CD4-positive, alpha-beta T cell (primary cell): ENCODE data around the gene SLCO1B3. TPM values are rescaled to one million over a fixed set of nuclear protein-coding genes. Genes with fewer than 3 reads are reported as not detected.

Experiments used
- ATAC-seq: fragments of 200-7000 bp; cut with Tn5 transposase; one replicate; pipeline ENCODE4 v1.10.0; 2022; ENCODE audit warnings: mild to moderate bottlenecking; ENCODE audit not compliant: poor library complexity
- CTCF ChIA-PET: fragments of 350-600 bp; sonication (Branson Sonifier 250); formaldehyde crosslinking; loops from one replicate; lab custom pipeline; 2021; ENCODE audit warnings: antibody characterized with exemption, inconsistent platforms; lab: Charles Lee
- POLR2A ChIA-PET: fragments of 350-600 bp; sonication (Branson Sonifier 250); formaldehyde crosslinking; loops from one replicate; lab custom pipeline; 2021; ENCODE audit warnings: antibody characterized with exemption, inconsistent platforms; lab: Charles Lee
- DNase-seq, 14 experiments: peaks; one replicate each; pipeline ENCODE4 v3.0.0-alpha.2; 2013 to 2020; ENCODE audit warnings: mixed read lengths in 2 of 14
- H3K27ac ChIP-seq, 2 donors: one replicate each; pipeline versions ENCODE4 v1.5.1 to v1.7.0; 2013; ENCODE audit warnings: low read length in 2 of 2, low read depth in 1 of 2, mild to moderate bottlenecking in 1 of 2
- H3K27me3 ChIP-seq, 2 experiments: 1 replicate in 1 of 2; 2 replicates in 1 of 2; pipeline versions ENCODE4 v1.6.1 to v1.7.0; 2013; ENCODE audit warnings: low read length in 2 of 2, control low read depth in 1 of 2, mild to moderate bottlenecking in 1 of 2, moderate library complexity in 1 of 2; ENCODE audit not compliant: insufficient read depth in 2 of 2, control insufficient read depth in 1 of 2
- H3K36me3 ChIP-seq: one replicate; pipeline ENCODE4 v1.6.1; 2013; ENCODE audit warnings: low read length, control low read depth; ENCODE audit not compliant: insufficient read depth
- H3K4me1 ChIP-seq: one replicate; pipeline ENCODE4 v1.6.1; 2013; ENCODE audit warnings: low read length, control low read depth; ENCODE audit not compliant: insufficient read depth
- H3K4me3 ChIP-seq: one replicate; pipeline ENCODE4 v1.5.1; 2013; ENCODE audit warnings: mild to moderate bottlenecking, low read length, moderate library complexity
- H3K9me3 ChIP-seq, 2 experiments: 1 replicate in 1 of 2; 2 replicates in 1 of 2; pipeline versions ENCODE4 v1.6.1 to v1.7.0; 2013; ENCODE audit warnings: low read length in 2 of 2, mild to moderate bottlenecking in 2 of 2, control low read depth in 1 of 2, moderate library complexity in 1 of 2; ENCODE audit not compliant: control insufficient read depth in 1 of 2, insufficient read depth in 1 of 2
- H3K27ac Mint-ChIP-seq: one replicate; pipeline ENCODE4 v1.8.0; 2020; ENCODE audit warnings: mixed read lengths
- H3K27me3 Mint-ChIP-seq: one replicate; pipeline ENCODE4 v1.8.0; 2021; ENCODE audit warnings: mixed read lengths
- H3K36me3 Mint-ChIP-seq: one replicate; pipeline ENCODE4 v1.8.0; 2021; ENCODE audit warnings: low read depth, mixed read lengths
- H3K4me1 Mint-ChIP-seq: one replicate; pipeline ENCODE4 v1.8.0; 2021; ENCODE audit warnings: low read depth, mixed read lengths
- H3K4me3 Mint-ChIP-seq: one replicate; pipeline ENCODE4 v1.8.0; 2020; ENCODE audit warnings: mild to moderate bottlenecking, mixed read lengths
- H3K9me3 Mint-ChIP-seq: one replicate; pipeline ENCODE4 v1.8.0; 2020; ENCODE audit warnings: mixed read lengths
- intact Hi-C, 2 experiments: fragments of 100-400 bp; cut with DNase I in 1 of 2; cut with micrococcal nuclease in 1 of 2; formaldehyde crosslinking; loops; one replicate each; pipeline versions ENCODE4 v1.15.1 to v1.9.0; 2023 to 2025; cut with DNase I, micrococcal nuclease
- total RNA-seq, 174 experiments: library from RNA in 2 of 174; stranded (reverse) in 2 of 174; gene quantifications; one replicate each; pipeline ENCODE4 v1.2.3 and lab custom pipeline; 2021 to 2026
- TF ChIP-seq, protein P1 (sequence below): fragments of 200-600 bp; IDR thresholded peaks from one replicate; pipeline ENCODE4 v1.8.0; 2022; ENCODE audit warnings: antibody characterized with exemption, mild to moderate bottlenecking

Gene SLCO1B3
- total RNA-seq, 2 experiments from 2014 or later: not detected

DNA sequence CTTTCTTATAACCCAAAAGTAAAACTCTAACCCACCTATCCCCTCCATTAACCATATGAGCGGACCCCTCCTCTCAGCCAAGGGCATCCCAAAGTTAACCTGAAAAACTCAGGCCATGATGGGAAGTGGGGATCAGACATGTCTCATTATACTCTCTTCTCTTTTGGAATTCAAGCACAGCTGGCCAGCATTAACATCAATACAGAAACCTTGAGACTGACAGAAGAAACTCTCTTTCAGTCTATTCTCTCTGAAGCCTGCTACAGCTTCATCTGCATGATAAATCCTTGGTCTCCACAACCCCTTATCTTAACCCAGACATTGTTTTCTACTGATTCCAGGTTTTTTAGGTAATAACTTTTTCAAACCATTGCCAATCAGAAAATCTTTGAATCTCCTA is 17.5 kb upstream of the SLCO1B3 start:
- Mint-ChIP-seq H3K4me1 (no peaks in the 10 kb centered on the region), H3K36me3 (no peaks in the 10 kb centered on the region), H3K4me3 (no peak overlapping the region), H3K9me3 (no peaks in the 10 kb centered on the region), H3K27ac (no peak overlapping the region), H3K27me3 (no peaks in the 10 kb centered on the region)
- Histone ChIP-seq H3K4me1 (no peaks in the 10 kb centered on the region), H3K27me3 (no peaks in the 10 kb centered on the region), H3K36me3 (no peaks in the 10 kb centered on the region), H3K9me3 (no peaks in the 10 kb centered on the region), H3K27ac (no peak overlapping the region), H3K4me3 (no peak overlapping the region)
- CTCF ChIA-PET: no interaction called here
- intact Hi-C loops: no loop called here
- POLR2A ChIA-PET: no interaction called here
- TF ChIP-seq, protein P1, sequence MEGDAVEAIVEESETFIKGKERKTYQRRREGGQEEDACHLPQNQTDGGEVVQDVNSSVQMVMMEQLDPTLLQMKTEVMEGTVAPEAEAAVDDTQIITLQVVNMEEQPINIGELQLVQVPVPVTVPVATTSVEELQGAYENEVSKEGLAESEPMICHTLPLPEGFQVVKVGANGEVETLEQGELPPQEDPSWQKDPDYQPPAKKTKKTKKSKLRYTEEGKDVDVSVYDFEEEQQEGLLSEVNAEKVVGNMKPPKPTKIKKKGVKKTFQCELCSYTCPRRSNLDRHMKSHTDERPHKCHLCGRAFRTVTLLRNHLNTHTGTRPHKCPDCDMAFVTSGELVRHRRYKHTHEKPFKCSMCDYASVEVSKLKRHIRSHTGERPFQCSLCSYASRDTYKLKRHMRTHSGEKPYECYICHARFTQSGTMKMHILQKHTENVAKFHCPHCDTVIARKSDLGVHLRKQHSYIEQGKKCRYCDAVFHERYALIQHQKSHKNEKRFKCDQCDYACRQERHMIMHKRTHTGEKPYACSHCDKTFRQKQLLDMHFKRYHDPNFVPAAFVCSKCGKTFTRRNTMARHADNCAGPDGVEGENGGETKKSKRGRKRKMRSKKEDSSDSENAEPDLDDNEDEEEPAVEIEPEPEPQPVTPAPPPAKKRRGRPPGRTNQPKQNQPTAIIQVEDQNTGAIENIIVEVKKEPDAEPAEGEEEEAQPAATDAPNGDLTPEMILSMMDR: no peak
- ATAC-seq: no peak
- no peak for DNase-seq

DNA sequence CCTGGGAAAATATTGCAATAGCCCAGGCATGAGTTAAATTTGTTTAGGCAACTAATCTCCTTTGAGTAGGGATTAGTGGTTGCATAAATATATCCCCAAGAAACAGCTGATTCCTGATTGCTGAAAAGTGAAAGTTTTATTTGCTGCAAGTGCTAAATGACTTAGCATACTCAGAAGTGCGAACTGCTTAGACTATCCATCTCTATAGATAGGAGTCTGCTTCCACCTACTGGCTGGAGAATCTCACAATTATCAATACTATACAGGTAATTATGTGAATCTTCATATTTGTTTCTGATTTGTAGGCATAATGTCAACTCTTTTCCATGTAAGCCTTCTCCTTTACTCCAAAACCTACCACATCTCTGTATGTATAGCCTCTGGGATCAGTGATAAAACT is 12.0 kb upstream of the SLCO1B3 start:
- DNase-seq (no peak), ATAC-seq (no peak)
- H3K4me3 Mint-ChIP-seq: no peak overlapping the region
- ChIA-PET POLR2A (no interaction called here), CTCF (no interaction called here)
- no peaks in the 10 kb centered on the region for H3K9me3 Mint-ChIP-seq
- intact Hi-C loops: no loop called here
- H3K27ac Mint-ChIP-seq: no peak overlapping the region
- Histone ChIP-seq H3K9me3 (no peaks in the 10 kb centered on the region), H3K4me1 (no peaks in the 10 kb centered on the region), H3K4me3 (no peak overlapping the region), H3K27ac (no peak overlapping the region), H3K27me3 (no peaks in the 10 kb centered on the region), H3K36me3 (no peaks in the 10 kb centered on the region)
- H3K4me1 Mint-ChIP-seq: no peaks in the 10 kb centered on the region
- TF ChIP-seq, protein P1: no peak
- no peaks in the 10 kb centered on the region for H3K36me3 Mint-ChIP-seq
- H3K27me3 Mint-ChIP-seq: no peaks in the 10 kb centered on the region

DNA sequence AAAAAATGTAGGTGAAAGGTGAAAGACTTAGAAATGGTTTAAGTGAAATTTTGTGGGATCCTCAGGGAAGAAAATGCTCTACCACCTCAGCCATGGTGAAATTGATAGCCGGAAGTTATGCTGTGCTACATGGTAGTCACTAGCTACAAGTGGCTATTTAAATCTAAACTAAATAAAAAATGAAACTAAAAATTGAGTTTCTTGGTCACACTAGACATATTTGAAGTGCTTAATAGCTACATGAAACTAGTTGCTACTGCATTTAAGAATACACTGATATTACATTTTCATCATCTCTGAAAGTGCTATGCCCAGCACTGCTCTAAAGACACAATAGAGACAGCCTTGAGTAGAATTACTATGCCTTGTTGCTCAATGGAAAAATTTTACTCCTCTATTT is 10.3 kb upstream of the SLCO1B3 start:
- Mint-ChIP-seq H3K36me3 (no peaks in the 10 kb centered on the region), H3K27me3 (no peaks in the 10 kb centered on the region), H3K4me1 (no peaks in the 10 kb centered on the region), H3K4me3 (no peak overlapping the region), H3K27ac (no peak overlapping the region), H3K9me3 (no peaks in the 10 kb centered on the region)
- CTCF ChIA-PET: no interaction called here
- no peaks in the 10 kb centered on the region for H3K36me3 ChIP-seq
- H3K4me3 ChIP-seq: no peak overlapping the region
- TF ChIP-seq, protein P1: no peak
- H3K9me3 ChIP-seq: no peaks in the 10 kb centered on the region
- ATAC-seq: no peak
- no peak overlapping the region for H3K27ac ChIP-seq
- no peaks in the 10 kb centered on the region for H3K27me3 ChIP-seq
- no peaks in the 10 kb centered on the region for H3K4me1 ChIP-seq
- POLR2A ChIA-PET: no interaction called here
- no peak for DNase-seq
- intact Hi-C loops: no loop called here
